Cortex of kidney (tissue), 1 donor: Measurements from ENCODE around the gene ATP6V1A.

Experiments used
- DNase-seq: peaks from one replicate; lab custom pipeline; 2025; lab: John Stamatoyannopoulos, UW

The ATP6V1A gene

DNA sequence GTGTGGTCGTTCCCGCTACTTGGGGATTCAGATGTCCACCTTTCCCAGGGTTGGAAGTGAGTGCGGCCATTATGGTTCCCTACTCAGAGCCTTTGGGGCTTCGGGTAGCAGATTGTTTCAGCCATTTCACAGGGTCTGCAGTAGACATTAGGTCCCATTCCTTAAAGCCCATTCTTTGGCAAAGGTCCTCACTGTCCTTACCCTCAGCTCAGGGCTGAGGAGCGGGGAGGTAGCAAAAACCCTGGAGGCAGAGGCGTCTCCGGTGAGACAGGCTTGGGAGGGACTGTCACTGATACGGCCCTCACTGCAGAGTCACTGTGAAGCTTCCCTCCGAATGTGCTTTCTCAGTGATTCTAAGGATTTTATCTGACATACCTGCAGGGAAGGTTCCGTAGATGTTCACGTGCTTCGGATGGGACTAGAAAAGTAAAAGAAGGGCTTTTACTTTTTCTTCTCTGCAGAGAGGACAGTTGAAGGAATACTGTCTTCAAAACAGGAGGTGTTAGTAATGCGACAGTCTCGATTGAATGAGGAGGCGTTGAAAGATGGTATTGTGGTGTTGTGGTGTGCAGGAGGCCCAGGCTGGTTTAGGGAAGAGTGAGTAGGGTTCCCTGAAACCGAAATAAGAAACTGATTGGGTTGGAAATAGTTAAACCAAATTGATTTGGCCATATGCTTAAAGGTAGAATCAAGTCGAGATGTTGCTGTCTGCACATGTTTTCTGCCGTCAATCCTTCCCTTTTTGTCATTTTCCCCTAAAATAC lies 630 bp downstream of the ATP6V1A start:
- DNase-seq, result no peak

DNA sequence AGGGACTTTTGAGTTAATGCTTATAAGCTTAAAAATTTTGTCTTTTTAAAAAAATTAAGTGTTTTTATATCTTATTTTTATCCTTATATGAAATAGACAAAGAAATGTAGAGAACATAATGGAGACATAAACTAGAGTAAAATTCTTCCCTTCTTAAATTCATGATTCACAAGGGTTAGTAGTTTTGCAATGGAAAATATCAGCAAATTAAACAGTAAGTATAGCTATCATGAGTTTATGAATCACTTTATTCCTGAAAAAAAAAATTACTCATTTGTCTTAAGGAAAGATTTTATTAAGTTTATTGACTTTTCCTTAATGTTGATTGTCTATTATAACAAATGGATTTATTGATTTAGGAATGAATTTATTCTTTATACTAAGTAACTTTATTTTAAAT lies 4.3 kb downstream of the ATP6V1A start:
- DNase-seq, result no peak

DNA sequence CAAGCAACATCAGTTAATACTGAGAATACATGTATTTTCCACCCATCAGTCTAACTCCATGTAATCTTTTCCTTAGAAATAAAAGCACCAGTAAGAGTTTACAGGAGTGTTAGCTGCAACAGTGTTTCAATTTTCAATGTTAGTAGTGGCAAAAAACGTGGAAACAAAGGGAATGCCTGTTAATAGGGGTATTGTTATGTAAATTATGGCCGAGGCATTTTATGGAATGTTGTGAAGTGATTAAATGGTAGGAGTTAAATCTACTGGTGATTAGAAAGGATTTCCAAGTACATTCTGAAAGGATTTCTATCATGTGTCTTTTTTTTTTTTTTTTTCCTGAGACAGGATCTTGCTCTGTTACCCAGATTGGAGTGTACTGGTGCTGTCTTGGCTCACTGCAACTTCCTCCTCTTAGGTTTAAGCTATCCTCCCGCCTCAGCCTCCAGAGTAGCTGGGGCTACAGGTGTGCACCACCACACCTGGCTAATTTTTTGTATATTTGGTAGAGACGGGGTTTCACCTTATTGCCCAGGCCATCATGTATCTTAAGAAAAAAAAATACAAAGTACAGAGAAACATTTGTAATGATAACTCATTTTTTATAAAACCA lies 6.6 kb downstream of the ATP6V1A start:
- DNase-seq, result no peak

DNA sequence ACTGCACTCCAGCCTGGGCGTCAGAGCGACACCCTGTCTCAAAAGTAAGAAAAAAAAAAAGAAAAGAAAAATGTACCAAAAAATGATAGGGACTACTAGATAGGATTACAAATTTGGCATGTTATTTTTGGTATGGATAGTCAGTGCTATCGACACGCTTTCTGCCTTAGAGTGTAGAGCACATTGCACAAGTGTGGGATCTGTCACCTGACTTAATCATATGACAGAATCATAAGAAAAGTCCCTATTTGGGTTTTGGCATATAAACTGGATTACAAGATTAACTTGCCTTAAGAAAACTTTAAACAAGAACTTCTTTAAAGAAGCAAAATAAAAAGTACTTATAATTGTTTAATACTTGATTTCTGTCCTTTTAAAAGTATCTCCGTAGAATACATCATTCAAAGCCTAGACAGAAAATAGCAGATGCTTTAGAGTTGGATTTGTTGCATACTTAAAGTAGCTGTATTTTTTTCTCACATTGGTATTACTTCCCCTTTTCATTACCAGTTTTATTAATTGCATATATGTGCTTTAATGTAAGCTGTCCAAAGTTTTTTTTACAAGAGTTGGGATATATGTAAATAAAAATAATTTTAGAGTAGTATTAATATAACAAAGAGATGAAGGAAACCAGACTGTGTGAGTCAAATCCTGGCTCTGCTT lies 7.8 kb downstream of the ATP6V1A start:
- DNase-seq, result no peak

GRCh38 chr3:113758389-113759024 lies 11.7 kb downstream of the ATP6V1A start:
- no peak for DNase-seq

- DNase-seq, result no peak
Measured at GRCh38 chr3:113764698-113765097, 17.9 kb downstream of the ATP6V1A start.

- DNase-seq, result no peak
Measured at GRCh38 chr3:113769551-113769950, 22.7 kb downstream of the ATP6V1A start.

GRCh38 chr3:113771993-113772392 lies 25.2 kb downstream of the ATP6V1A start:
- no peak for DNase-seq

GRCh38 chr3:113773381-113773780 lies 26.5 kb downstream of the ATP6V1A start:
- DNase-seq, result no peak

DNA sequence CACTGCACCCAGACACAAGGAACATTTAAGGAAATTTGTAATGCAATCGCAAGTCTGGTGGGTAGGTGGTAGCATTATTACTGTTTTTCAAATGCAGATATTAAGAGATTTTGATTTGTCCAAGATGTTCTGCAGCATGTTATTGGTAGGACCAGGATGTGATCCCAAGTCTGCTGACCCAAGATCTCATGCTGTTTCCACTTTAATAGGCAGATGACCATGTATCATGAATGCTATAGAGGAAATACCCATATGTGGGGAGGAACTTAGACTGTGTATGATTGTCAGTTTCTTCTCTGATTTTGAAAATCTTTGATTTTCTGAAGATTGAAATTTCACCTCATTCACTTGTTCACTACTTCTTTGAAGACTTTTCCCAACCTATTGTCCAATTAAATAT lies 28.7 kb downstream of the ATP6V1A start:
- DNase-seq, result no peak

- DNase-seq, result no peak
Measured at GRCh38 chr3:113776564-113776963, 29.7 kb downstream of the ATP6V1A start.

- DNase-seq, result no peak
Measured at GRCh38 chr3:113783463-113783862, 36.6 kb downstream of the ATP6V1A start.

- DNase-seq, result no peak
Measured at GRCh38 chr3:113783980-113784379, 37.1 kb downstream of the ATP6V1A start.

- no peak for DNase-seq
Measured at GRCh38 chr3:113791381-113791780, 44.5 kb downstream of the ATP6V1A start.

DNA sequence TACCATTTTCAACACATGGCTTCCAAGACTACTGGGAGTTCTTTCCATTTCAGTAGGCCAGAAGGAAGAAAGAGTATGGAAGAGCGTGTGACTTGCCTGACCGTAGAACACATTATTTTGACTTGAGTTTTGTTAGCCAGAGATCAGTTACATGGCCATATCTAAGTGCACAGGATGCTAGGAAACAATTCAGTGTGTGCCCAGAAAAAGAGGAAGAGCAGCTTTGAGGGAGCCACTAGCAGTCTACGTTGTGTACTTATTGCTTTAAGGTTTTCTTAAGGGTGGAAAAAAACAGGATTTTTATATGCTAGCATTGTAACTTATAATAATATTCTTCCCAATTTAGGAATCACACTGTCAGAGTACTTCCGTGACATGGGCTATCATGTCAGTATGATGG lies 47.7 kb downstream of the ATP6V1A start:
- DNase-seq, result no peak

DNA sequence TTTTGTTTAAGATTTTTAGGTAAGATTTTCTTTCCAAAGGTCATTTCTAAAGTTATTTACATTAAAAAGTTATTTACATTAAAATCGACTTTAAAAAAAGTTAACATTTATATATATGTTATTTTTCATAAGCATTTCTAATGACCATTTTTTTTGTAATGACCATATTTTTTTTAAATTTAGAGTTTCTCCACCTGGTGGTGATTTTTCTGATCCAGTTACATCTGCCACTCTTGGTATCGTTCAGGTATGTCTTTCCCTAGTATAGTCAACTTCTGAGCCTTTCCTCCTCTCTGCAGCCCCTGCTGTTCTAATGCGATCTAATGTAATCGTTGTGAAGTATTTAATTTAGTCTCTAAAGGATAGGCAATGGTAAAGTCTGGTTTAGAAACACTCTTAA lies 48.9 kb downstream of the ATP6V1A start:
- DNase-seq, result no peak

- no peak for DNase-seq
Measured at GRCh38 chr3:113802795-113803455, 56.1 kb downstream of the ATP6V1A start.

DNA sequence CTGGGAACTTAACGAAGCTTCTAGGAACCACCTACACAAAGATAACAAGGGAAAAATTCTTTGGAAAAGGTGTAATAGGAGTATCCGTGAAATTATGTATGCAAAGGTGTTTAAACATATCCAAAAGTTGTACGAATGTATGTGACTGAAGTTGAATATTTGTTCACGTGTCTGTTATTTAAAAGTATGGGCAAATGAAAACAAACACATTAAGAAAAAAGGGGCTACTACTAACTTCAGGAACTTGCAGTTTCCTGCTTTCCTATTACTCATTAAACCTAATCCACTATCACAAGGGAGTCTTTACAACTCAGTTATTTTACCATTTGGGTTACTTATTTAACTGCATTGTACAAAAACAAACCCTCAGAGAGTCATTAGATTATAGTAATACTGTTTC lies 57.8 kb downstream of the ATP6V1A start:
- no peak for DNase-seq

- no peak for DNase-seq
Measured at GRCh38 chr3:113805249-113805648, 58.4 kb downstream of the ATP6V1A start.

- no peak for DNase-seq
Measured at GRCh38 chr3:113812854-113813253, 66.0 kb downstream of the ATP6V1A start.

DNA sequence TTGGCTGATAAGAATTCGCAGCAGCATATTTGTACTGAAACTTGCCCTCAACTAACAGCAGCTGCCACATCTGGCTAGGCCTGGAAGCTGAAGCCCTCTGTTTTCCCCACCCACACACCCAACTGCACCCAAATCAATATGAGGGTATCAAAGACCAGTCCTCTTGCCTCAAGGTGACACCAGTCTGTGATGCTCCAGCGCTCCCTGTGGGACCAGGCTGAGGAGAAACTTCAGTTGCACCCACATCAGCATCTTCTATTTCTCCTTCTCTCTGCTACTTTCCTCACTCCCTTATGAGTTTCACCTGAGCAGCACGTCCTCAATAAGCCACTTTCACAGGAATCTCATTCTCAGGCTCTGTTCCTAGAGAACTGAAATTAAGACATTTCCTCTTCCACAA lies 73.0 kb downstream of the ATP6V1A start:
- no peak for DNase-seq

GRCh38 chr3:113825090-113825489 lies 78.3 kb downstream of the ATP6V1A start:
- no peak for DNase-seq
